HG03571 (cell line): ENCODE measurements around the gene MYO5C.
"Not testable (repeated sequence)": the region's sequence is repeated elsewhere in the genome, so short reads cannot be mapped to it uniquely, and the experiment has no call there.

Source experiments
- ATAC-seq: cut with Tn5 transposase; IDR thresholded peaks from one replicate; pipeline ENCODE4 v1.9.1; 2021; ENCODE audit not compliant: unreplicated experiment

MYO5C gene

DNA sequence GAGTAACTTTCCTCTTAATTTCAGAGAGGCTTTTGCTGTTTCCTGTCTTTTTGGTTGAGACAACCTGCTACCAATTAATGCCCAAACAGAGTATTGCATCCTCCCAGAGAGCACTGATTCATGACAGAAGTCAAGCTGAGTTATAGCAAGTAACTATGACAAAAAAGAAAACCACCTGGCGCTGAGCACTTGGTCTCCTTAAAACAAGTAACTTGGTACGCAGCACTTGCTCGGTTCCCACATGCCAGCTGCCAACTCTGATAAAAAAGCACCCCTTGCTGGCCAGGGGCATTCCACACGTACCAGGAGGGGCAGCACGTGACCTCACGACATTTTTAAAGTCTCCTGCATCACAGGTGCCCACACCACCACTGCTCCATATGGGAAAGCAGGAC is 13.5 kb upstream of the MYO5C start:
- ATAC-seq = peak; percentile 65

DNA sequence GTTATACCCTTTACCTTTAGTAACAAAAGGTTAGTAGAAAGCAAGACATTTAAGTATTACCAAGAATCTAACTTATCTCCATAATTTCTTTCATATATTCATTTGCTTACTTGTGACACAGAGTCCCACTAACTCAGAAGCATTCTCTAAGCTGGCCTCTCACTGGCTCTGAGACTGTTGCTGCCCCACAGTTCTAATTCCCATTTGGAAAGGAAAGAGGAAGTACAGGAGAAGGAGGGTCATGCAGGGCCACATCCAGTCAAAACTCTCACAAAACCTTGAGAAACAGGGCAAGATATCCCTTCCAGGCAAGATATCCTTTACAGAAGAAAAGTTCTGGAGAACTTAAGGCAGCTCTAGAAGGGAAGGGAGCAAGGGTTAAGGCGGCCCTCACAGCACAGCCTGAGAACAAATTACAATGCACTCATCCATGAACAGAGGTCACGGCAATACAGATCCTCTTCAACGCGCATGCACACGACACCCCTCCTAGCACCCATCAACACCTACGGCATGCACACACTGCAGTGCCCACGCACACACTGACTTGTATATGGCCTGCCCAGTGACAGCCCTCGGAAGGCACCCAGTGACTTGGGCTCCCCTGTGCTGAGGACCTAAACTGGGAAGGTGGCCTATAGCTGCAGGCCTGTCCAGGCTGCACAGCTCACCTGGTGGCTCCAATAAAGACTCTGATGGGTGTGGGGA is 13.0 kb upstream of the MYO5C start:
- ATAC-seq = peak; percentile 60

DNA sequence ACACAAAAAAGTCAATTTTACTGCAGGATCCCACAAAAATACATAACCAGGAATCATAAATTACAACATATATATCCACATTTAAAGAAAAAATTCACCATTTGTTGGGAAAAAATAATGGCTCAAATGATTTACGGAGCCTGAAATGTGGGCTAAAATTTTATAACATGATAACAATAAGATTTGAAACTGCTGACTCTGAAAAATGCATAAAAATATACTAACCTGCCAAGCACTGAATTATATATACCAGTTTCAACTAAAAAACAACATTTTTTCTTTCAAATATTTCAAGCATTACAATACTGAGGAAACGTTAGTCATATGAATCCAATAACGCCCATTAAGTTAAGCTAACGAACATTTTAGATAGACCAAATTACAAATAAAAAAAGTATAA is 12.2 kb upstream of the MYO5C start:
- ATAC-seq = no peak

DNA sequence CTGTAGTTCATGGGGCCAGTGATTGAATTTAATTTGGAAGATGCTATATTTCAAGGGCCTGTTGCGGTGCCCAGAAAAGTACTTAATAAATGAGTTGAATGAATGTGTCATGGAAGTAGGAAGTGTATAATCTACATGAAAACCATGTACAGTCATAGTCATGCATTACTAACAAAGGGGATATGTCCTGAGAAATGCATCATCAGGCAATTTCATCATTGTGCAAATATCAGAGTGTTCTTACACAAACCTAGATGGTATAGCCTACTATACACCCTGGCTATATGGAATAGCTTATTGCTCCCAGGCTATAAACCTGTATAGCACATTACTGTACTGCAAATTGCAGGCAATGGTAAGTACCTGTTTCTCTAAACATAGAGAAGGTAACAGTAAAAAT is 10.7 kb upstream of the MYO5C start:
- no peak for ATAC-seq

DNA sequence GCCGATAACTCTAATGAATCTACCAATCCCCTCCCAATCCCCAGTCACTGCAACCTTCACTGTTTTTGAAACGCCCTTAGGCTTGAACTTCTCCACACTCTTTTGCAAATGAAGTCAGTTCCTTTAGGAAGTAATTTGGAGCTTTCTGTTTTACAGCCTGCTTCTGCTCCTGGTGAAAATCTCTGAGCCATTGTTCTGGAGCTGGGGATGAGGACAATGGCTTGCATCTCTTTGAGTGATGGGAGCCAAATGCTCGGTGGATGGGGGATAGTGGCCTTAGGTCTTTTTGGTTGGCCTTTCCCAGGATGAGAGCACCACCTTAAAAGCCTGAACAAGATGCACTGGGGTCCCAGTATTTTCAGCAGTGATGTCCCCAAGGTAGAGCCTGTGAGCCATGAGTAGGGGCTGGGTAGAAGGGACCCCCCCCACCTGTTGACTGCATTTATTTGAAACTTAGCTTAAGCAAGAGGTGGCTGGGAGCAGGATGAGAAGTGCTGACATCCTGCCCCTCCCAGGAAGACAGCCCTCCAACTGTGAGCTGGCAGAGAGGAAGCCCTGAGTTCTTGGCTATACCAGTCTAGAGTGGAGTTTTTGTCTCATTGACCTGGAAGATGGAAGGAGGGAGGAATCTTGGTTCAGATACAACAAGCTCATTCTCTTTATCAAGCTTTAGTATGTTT is 7.6 kb upstream of the MYO5C start:
- ATAC-seq = no peak

DNA sequence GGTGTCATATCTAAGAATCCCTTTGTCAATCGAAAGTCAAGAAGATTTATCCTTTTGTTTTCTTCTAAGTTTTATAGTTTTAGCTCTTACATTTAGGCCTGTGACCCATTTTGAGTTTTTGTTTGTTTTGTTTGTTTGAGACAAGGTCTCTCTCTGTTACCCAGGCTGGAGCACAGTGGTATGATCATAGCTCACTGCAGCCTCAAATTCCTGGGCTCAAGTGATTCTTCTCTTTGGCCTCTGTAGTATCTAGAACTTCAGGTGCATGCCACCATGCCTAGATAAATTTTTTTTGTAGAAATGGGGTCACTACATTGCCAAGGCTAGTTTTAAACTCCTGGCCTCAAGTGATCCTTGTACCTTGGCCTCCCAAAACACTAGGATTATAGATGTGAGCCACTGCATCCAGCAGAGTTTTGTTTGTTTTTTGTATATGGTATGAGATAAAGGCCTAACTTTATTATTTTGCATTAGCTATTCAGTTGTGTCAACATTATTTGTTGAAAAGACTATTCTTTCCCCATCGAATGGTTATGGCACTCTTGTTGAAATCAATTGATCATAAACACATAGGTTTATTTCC is 5.8 kb upstream of the MYO5C start:
- no peak for ATAC-seq

DNA sequence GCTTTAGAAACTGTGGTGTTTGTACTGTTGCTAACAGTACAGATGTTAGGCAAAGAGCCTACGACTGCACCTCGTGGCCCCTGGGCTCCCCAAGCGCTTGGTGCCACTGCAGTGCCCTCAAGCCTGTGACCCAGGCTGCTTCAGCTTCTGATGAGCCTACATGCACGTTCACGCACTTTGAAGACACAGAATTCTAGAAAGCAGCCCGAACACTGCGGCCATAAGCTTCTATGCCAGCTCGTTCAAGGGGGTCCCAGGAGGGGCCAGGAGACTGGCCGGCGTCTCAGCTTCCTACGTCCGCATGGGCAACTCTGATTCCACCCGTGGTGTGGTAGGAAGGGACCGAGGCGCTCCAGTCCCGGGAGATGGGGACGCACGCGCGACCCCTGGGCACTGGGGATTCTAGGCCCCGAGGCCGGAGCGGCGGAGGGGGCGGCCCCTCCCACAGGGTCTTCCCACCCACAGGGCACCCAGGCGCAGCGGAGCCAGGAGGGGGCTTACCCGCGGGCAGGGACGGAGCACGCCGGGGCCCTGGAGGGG is 653 bp downstream of the MYO5C start:
- no peak for ATAC-seq

DNA sequence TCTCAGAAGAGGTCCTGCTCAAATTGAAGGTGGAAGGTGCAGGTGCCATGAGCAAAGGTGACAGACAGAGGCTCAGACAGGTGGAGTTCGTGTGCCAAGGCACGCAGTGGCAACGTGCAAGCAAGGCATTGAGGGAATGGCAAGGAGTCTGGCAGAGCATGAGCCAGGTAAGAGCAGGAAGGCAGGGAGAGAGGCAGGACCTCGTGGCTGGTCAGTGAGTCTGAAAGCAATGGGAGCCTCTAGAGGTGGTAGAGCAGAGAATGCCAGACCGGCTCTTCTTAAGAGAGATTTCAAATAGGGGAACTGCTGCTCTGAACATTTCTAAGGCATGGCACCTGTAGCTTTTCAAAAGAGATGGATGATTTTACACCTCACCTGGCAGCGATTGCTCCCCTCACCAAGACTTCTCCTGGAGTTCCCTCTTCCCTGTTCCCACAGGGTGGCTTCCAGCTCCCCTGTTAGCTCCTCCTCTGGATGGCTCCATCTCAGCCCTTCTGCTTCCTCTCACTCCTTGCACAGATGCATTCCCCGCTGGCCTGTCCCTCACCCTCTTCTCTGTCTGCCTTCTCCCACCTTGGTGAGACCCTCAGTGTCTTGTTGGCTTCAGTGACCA is 2.7 kb downstream of the MYO5C start:
- ATAC-seq = no peak

DNA sequence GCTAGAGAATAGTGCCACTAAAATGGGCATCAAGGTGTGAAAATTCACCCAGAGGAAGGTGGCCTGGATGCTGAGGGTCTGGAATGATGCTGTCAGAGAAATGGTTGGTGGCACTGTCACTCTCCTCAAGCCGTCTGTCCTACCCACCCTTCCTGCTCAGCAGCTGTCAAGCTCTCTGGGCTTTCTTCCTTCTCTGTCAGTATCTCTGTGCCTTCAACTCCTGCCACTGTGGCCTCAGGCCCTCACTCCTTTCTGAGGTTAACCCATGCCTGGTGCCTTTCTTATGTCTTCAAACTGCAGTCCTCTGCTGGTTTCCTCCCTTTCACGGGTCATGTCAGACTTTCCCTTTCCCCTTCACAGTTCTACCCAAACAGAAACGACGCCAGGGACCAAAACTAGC is 4.4 kb downstream of the MYO5C start:
- no peak for ATAC-seq

DNA sequence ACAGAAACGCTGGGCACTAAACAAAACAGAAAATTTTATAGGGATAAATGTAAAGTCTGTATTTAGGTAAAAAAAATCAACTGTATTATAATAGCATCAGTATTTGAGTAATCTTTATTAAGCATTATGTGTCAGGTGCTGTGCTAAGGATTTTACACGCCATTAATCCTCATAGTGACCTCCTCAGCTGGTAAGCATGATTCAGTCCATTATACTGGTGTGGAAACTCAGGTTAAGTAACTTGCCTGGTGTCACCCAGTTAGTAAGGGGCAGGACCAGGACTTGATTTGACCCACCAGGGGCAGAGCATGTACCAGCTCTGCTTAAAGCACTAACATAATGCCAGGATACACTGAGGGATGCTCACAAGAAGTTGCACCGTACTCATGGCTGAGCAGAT is 4.8 kb downstream of the MYO5C start:
- ATAC-seq = no peak

DNA sequence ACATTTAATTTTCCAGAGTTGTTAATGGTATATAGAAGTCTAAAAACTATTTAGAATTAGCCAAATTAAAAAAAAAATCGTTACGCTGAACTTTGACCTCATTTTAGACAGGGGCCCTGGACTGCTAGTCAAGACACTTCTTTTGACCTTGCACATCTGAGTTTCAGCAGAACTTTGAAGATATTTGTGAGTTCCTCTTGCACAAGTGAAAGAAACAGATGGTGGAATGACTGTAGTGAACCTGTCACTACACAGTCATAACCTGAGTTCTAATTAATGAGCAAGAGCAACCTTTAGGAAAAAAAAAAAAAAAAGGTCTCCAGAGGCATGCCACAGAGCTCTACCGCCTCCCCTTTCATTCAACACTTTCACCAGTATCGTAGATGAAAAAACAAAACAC is 5.3 kb downstream of the MYO5C start:
- ATAC-seq = no peak

DNA sequence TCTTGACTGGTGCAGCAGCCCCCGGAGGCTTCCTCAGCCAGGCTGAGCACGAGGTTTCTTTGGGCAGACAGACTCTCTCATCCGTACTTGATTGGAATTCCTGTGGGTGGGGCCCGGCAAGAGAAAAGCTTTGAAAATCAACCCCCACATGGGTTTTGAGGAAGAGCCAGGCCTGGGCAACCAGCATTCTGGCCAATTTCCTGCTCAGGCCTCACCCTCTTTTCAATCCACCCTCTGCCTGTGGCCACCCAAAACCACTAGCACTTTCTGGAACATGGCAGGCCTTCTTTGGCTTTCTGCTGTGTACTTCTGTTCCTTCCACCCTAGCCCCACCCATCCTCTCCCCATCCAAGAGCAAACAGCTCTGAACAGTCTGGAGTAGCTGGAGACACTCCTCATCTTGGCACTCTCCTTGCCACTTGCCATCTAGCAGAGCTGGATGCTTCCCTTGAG is 5.9 kb downstream of the MYO5C start:
- no peak for ATAC-seq

DNA sequence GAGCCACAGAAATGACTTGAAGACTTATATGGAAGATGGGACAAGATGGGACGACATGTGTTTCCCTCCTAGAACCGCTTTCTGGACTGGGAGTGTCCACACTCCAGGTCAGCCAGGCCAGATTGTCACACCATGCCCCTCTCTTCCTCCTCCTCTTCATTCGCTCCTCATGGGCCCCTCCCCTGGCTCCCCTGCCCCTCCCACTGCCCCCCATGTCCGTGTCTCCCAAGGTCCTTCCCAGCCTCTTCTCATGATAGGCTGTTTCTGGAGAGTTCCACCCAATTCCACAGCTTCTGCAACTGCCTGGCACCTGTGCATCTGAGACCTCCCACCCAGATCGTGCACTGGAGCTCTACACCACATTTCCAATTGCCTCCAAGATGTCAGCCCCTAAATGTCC is 6.6 kb downstream of the MYO5C start:
- no peak for ATAC-seq

DNA sequence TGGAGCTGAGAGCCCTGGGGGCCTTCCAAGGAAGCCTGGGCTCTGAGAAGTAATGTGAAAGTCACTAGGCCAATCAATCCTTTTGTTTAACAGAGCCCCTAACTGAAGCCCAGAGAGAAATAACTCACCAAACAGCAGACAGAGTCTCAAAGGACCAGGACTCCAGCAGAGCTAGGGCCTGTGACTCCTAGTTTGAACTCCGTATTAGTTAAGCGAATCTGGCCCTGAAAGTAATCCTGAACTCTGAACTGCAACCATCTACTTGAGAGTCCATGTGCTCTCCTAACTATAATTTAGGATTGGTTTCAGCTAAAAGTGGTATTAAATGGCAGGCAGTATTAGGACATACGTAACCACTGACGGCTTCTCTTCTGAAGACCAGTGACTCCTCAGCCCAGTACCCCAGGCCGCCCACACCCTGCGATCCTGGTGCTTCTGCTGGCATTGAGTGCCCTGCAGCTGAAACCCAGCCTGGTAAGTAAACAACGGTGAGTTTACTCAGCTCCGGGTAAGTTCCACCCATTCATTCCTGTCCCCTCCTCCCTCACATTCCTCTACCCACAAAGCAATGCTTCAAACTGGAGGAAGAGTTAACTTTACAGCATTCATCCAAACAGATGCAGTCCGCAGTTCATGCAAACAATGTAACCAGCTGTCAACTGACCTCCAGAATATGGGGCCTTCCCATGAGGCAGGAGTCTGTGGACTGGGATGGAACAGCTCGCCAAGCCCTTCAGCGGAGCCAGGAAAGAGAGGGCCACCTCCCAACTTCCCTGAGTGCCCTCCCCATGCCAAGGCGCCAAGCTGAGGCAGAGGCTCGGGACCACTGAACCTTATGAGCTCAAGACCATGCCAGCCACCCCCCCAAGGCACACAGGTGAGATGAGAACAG is 7.3 kb downstream of the MYO5C start:
- ATAC-seq = no peak

DNA sequence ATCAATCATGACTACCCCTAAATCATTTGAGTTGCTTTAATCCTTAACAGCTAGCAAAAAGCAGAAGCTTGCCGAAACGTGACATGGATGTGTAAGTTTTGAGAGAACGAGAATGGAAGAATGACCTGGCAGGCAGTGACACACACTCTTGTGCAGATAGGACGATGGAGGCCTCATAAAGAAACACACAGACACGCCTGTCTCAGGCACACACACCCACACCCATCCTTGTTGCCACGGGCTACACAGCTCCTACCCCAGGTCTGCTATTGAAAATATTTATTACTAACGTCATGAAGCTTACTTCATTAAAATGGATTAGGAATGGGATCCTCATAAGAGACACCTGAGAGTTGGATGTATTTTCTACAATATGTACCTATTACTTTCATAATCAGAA is 8.5 kb downstream of the MYO5C start:
- no peak for ATAC-seq

DNA sequence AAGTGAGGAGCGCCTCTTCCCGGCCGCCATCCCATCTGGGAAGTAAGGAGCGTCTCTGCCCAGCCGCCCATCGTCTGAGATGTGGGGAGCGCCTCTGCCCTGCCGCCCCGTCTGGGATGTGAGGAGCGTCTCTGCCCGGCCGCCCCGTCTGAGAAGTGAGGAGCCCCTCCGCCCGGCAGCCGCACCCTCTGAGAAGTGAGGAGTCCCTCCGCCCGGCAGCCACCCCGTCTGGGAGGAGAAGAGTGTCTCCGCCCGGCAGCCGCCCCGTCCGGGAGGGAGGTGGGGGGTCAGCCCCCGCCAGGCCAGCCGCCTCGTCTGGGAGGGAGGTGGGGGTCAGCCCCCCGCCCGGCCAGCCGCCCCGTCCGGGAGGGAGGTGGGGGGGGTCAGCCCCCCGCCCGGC is 9.7 kb downstream of the MYO5C start:
- ATAC-seq = not testable (repeated sequence)

DNA sequence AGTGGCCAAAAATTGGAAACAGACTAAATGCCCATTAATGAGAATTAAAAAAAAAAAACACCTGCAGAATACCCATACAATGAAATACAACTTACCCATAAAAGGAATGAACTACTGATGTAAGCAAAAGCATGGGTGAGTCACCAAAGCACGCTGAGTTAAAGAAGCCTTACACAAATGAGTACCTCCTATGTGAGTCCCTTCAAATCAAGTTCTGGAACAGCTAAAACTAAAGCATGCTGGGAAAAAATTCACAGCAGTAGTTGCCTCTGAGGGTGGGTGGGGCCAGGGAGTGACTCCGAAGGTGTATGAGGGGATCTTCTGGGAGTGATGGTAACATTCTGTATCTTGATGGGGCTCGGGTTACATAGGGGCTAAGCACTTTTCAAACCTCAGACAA is 11.4 kb downstream of the MYO5C start:
- no peak for ATAC-seq

DNA sequence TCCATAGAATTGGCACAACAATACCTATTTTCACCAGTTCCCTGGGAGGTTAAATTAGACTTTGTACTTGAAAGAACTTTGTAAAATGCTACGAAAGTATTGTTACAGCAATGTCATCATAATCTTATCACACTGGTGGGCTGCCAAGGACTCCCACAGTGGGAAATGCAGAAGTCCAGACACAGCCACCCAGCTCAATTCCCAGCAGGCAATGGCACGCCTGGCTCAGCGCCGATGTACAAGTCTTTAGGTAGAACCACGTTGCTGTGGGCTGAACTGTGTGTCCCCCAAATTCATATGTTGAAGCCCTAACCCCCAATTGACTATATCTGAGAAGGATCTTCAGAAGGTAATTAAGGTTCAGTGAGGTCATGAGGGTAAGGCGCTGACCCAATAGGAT is 12.3 kb downstream of the MYO5C start:
- no peak for ATAC-seq

DNA sequence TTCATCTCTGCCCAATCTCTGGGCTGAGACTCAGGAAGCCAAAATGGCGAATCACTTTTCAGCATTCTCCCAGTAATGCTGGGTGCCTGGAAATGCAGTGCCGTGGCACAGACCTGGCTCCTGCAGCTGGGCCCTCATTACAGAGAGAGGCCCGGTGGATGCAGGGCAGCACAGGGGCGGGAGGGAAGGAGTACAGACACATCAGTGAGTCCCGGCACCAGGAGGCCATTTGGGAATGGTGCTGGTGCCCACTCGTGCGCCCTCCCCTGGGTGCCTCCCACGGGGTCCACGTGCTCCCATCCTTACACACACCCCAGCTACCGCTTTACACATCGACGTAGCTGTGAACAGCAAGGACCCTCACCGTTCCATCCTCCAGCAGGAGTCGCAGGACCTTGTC is 13.2 kb downstream of the MYO5C start:
- ATAC-seq = no peak

DNA sequence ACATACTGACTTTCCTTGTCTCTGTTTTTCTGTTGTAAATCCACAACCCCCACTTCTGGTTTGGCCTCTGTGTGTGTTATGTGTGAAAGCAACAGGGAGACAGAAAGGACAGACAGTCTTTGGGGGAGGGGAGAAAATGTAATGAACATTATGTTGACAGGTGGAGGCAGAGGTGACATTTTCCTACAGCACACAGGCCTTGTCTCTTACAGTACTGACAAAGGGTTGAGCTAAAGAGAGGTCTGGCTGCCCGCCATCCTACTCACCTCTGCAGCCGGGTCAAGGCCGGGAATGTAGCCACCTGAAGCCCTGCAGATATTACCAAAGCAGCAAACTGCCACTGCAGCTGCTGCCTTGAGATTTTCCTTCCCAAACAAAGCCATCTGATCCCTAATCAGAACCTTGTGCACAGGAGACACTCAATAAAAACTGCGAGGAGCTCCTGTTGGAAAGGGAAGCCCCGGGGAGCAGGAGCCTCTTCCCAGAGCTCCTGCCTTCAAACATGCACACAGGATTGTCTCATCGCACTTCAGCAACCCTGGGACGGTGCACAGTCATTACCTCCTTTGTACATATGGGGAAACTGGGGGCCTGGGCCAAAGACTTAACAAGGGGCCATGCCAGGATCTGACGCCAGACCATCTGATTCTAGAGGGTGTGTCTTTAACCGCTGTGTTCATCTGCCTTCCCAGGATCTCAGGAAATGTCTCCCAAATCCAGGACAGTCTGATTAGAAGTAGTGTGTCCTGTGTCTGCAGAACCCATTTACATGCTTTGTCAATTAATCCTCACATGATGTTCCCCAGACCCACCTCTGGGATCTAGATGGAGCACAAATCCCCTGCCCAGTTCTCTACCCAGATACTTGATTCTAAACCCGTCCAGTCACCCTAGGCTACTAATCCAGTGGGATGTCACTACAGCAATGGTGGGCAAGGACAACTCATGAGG is 14.2 kb downstream of the MYO5C start:
- ATAC-seq = no peak
